Transverse colon (tissue), 3 donors: ENCODE measurements around the gene SLFN11.

ENCODE experiments used
- POLR2A ChIP-seq: fragments of 450-650 bp; IDR thresholded peaks from one replicate; pipeline ENCODE4 v1.6.1; 2016; ENCODE audit warnings: antibody characterized with exemption, mild to moderate bottlenecking, moderate library complexity
- TF ChIP-seq, protein P1 (sequence below), 5 experiments: fragments of 200-600 bp in 3 of 5; fragments of 450-650 bp in 2 of 5; sonication (generic) in 3 of 5; IDR thresholded peaks; 1 replicate in 2 of 5; 2 replicates in 3 of 5; pipeline ENCODE4 v1.5.1; 2016 to 2017; ENCODE audit warnings: antibody characterized with exemption in 5 of 5, inconsistent platforms in 3 of 5, mild to moderate bottlenecking in 2 of 5, moderate library complexity in 1 of 5

DNA sequence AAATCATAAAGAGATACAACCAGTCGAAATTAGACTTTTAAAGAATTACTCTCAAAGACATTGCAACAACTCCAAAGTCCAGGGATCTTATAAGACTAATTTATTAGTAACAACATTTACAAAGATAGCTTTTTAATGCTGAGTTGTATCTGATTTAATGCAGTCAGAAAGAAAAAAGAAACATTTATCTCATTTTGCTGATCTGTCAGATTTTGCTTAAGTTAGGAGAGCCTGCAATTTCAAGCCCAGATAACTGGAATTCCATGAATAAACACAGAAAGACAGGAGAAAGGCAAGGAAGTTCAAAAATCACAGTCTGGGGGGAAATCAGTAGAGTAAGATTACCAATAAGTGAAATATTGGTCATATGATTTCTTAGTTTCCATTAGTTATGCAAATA lies 22.9 kb downstream of the SLFN11 start:
- no peak for TF ChIP-seq POLR2A
- TF ChIP-seq, protein P1, sequence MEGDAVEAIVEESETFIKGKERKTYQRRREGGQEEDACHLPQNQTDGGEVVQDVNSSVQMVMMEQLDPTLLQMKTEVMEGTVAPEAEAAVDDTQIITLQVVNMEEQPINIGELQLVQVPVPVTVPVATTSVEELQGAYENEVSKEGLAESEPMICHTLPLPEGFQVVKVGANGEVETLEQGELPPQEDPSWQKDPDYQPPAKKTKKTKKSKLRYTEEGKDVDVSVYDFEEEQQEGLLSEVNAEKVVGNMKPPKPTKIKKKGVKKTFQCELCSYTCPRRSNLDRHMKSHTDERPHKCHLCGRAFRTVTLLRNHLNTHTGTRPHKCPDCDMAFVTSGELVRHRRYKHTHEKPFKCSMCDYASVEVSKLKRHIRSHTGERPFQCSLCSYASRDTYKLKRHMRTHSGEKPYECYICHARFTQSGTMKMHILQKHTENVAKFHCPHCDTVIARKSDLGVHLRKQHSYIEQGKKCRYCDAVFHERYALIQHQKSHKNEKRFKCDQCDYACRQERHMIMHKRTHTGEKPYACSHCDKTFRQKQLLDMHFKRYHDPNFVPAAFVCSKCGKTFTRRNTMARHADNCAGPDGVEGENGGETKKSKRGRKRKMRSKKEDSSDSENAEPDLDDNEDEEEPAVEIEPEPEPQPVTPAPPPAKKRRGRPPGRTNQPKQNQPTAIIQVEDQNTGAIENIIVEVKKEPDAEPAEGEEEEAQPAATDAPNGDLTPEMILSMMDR (IDR thresholded peaks at IDR 0.05): no peak
